ENCODE results near the gene ELAVL2. TPM values are rescaled to one million over a fixed set of nuclear protein-coding genes. Genes with fewer than 3 reads are reported as not detected.

ELAVL2 gene
- total and polyA plus RNA-seq, 2 of the 4 experiments (the other 2 are of a cell fraction): 0.36 TPM; not detected in 1

GRCh38 chr9:23783509-23783908 is 42.5 kb downstream of the ELAVL2 start:
- POLR2A ChIA-PET (ENCODE audit: unreplicated experiment): no interaction called here
- no peak overlapping the region for H3K4me3 ChIP-seq (ENCODE audit: insufficient read depth, low read depth, low read length)
- H3K27ac ChIP-seq (ENCODE audit: insufficient read depth, low read length): no peak overlapping the region
- H3K18ac ChIP-seq (ENCODE audit: low read depth, low read length): no peak overlapping the region
- no TSS peak for BruUV-seq (replicated peaks)
- no peaks in the 10 kb centered on the region for H3K4me1 ChIP-seq (ENCODE audit: control insufficient read depth, insufficient read depth, low read length)
- DNase-seq (no peak), ATAC-seq (ENCODE audit: low read depth) (no peak)
- H3K9me3 ChIP-seq (ENCODE audit: control insufficient read depth, insufficient read depth, low read length): 0 out of 2 replicates have a peak, but pooled peaks cover 3% of the 10 kb centered on the region
- no peak overlapping the region for H2AK9ac ChIP-seq (replicated peaks; ENCODE audit: low read depth, low read length, poor library complexity)
- no peak overlapping the region for H2BK120ac ChIP-seq (ENCODE audit: low read depth, low read length)
- no peak overlapping the region for H2AK5ac ChIP-seq (ENCODE audit: low read depth, low read length)
- no CpG with 5 or more reads among the region's 1 CpG for WGBS, 2 experiments (ENCODE audit: extremely low coverage in 2 of 2, insufficient read length in 1 of 2)
- intact Hi-C loops (cut with micrococcal nuclease) (no loop called here), dilution Hi-C loops (cut with HindIII; ENCODE audit: low sequenced_read_pairs, unreplicated experiment) (no loop called here), in situ Hi-C loops (cut with MboI; ENCODE audit: low sequenced_read_pairs) (no loop called here)
- CTCF ChIA-PET: no interaction called here
- H3K14ac ChIP-seq (replicated peaks; ENCODE audit: low read depth, low read length): no peak overlapping the region
- no peak overlapping the region for H2BK5ac ChIP-seq (ENCODE audit: low read depth, low read length, poor library complexity, severe bottlenecking)
- H3K27me3 ChIP-seq (ENCODE audit: control insufficient read depth, insufficient read depth, low read length): no peaks in the 10 kb centered on the region
- no peak overlapping the region for H2BK20ac ChIP-seq (ENCODE audit: low read depth, low read length)
- TF ChIP-seq SMC3 (IDR thresholded peaks at IDR 0.05; ENCODE audit: low read depth, low read length): no peak
- TF ChIP-seq FOS (IDR thresholded peaks at IDR 0.05; ENCODE audit: low read depth, low read length): no peak
- no peak for TF ChIP-seq RCOR1 (IDR thresholded peaks at IDR 0.05; ENCODE audit: insufficient replicate concordance, low read length)
- no peak for TF ChIP-seq ELK1 (IDR thresholded peaks at IDR 0.05; ENCODE audit: borderline replicate concordance, low read depth, low read length)
- TF ChIP-seq MAZ (IDR thresholded peaks at IDR 0.05; ENCODE audit: borderline replicate concordance, low read depth, low read length): no peak
- TF ChIP-seq CHD1 (IDR thresholded peaks at IDR 0.05; ENCODE audit: low read depth, low read length): no peak
- no peak for TF ChIP-seq NFE2L2 (IDR thresholded peaks at IDR 0.05; ENCODE audit: low read depth, low read length)
- no peak for TF ChIP-seq MAFK (IDR thresholded peaks at IDR 0.05; ENCODE audit: low read depth, low read length)
- no peak for TF ChIP-seq BHLHE40 (IDR thresholded peaks at IDR 0.05; ENCODE audit: low read depth, low read length)
- no peak for TF ChIP-seq MXI1 (IDR thresholded peaks at IDR 0.05; ENCODE audit: borderline replicate concordance, low read depth, low read length)
- no peak for TF ChIP-seq USF2 (IDR thresholded peaks at IDR 0.05; ENCODE audit: low read depth, low read length)
- TF ChIP-seq CEBPB (IDR thresholded peaks at IDR 0.05; ENCODE audit: low read depth, low read length): no peak
- TF ChIP-seq CTCF (conservative IDR thresholded peaks at IDR 0.05; ENCODE audit: low read depth, low read length): no peak
- no peak for TF ChIP-seq RAD21 (IDR thresholded peaks at IDR 0.05; ENCODE audit: low read length)
- no peaks in the 10 kb centered on the region for H3K79me1 ChIP-seq (ENCODE audit: low read depth in 1 of 2, low read length in 2 of 2)
- no peaks in the 10 kb centered on the region for H3K36me3 ChIP-seq (ENCODE audit: control insufficient read depth, insufficient read depth, low read length)
- H3K4me2 ChIP-seq (ENCODE audit: low read depth, low read length): no peak overlapping the region
- no peaks in the 10 kb centered on the region for H4K20me1 ChIP-seq (ENCODE audit: insufficient read depth, low read length)
- no peak overlapping the region for H3K23ac ChIP-seq (ENCODE audit: low read depth, low read length)
- no peak overlapping the region for H2AFZ ChIP-seq (replicated peaks; ENCODE audit: low read length, poor library complexity)
- H2BK15ac ChIP-seq (ENCODE audit: low read depth, low read length): no peak overlapping the region
- H3K4ac ChIP-seq (ENCODE audit: low read depth, low read length): no peak overlapping the region
- H4K91ac ChIP-seq (ENCODE audit: insufficient read depth, low read depth, low read length): no peak overlapping the region
- H3K9me1 ChIP-seq (ENCODE audit: insufficient read depth, low read length): no peaks in the 10 kb centered on the region
- no peak overlapping the region for H3K9ac ChIP-seq (ENCODE audit: low read depth, low read length)
- no peak overlapping the region for H3K56ac ChIP-seq (ENCODE audit: extremely low read depth, insufficient read depth, low read length)
- H4K5ac ChIP-seq (ENCODE audit: low read depth, low read length): no peak overlapping the region
- no peak overlapping the region for H4K8ac ChIP-seq (ENCODE audit: low read depth in 2 of 2, low read length in 2 of 2)
